IPS-15b (cell line): ENCODE data around the gene CDC5L.

Experiments used
- H3K27me3 ChIP-seq: one replicate; pipeline ENCODE4 v1.6.1; 2013; ENCODE audit warnings: low read length; ENCODE audit not compliant: control insufficient read depth, insufficient read depth
- H3K36me3 ChIP-seq: one replicate; pipeline ENCODE4 v1.6.1; 2013; ENCODE audit warnings: low read length; ENCODE audit not compliant: control insufficient read depth, insufficient read depth
- H3K4me1 ChIP-seq: one replicate; pipeline ENCODE4 v1.6.1; 2013; ENCODE audit warnings: mild to moderate bottlenecking, low read length; ENCODE audit not compliant: control insufficient read depth, insufficient read depth
- H3K4me3 ChIP-seq: one replicate; pipeline ENCODE4 v1.5.1; 2013; ENCODE audit warnings: low read depth, low read length
- H3K9ac ChIP-seq: one replicate; pipeline ENCODE4 v1.6.1; 2013; ENCODE audit warnings: low read depth, mild to moderate bottlenecking, low read length
- H3K9me3 ChIP-seq: one replicate; pipeline ENCODE4 v1.6.1; 2013; ENCODE audit warnings: mild to moderate bottlenecking, low read length; ENCODE audit not compliant: control insufficient read depth, insufficient read depth

The CDC5L gene

DNA sequence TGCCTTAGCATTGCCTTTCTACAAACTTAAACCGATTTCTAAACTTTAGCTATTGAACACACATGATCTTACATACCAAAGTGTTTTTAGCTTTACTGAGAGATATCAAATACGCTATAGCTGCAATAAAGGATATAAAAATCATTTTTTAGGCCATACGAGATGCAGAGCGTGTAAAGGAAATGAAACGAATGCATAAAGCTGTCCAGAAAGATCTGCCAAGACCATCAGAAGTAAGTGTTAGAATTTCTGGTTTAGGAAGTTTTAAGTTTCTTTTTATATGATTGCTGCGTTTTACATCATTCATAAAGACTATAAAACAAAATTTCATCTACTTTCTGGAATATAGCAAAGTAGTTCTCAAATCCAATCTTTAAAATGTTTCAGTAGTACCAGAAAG, 38.4 kb downstream of the CDC5L start:
- Histone ChIP-seq H3K9me3 (no peaks in the 10 kb centered on the region), H3K4me1 (no peaks in the 10 kb centered on the region), H3K9ac (no peak overlapping the region), H3K4me3 (no peak overlapping the region), H3K36me3 (peaks cover 4% of the 10 kb centered on the region), H3K27me3 (no peaks in the 10 kb centered on the region)

DNA sequence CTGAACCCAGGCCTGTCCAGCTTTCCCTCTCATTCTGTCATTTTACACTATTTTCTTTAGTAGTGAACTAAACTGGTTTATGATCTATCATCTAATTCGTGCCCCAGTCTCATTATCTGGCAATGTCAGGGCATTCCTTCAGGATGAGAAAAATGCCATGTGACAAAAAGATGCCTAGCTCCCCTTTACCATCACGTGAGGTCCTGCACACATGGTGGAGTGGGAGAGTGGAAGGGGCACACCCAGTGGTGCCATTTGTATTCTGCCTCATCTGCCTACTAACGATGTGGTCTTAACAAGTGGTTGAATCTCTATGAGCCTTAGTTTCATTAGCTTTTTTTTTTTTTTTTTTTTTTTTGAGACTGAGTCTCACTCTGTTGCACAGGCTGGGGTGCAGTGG, 41.2 kb downstream of the CDC5L start:
- no peaks in the 10 kb centered on the region for H3K9me3 ChIP-seq
- H3K36me3 ChIP-seq, result peaks cover 4% of the 10 kb centered on the region
- no peak overlapping the region for H3K4me3 ChIP-seq
- no peaks in the 10 kb centered on the region for H3K27me3 ChIP-seq
- H3K9ac ChIP-seq, result no peak overlapping the region
- no peaks in the 10 kb centered on the region for H3K4me1 ChIP-seq

GRCh38 chr6:44430326-44430725, 42.8 kb downstream of the CDC5L start:
- Histone ChIP-seq H3K4me1 (no peaks in the 10 kb centered on the region), H3K9ac (no peak overlapping the region), H3K4me3 (no peak overlapping the region), H3K36me3 (no peaks in the 10 kb centered on the region), H3K9me3 (no peaks in the 10 kb centered on the region), H3K27me3 (no peaks in the 10 kb centered on the region)

GRCh38 chr6:44431118-44431725, 43.7 kb downstream of the CDC5L start:
- H3K36me3 ChIP-seq, result no peaks in the 10 kb centered on the region
- no peak overlapping the region for H3K4me3 ChIP-seq
- H3K9me3 ChIP-seq, result no peaks in the 10 kb centered on the region
- H3K9ac ChIP-seq, result no peak overlapping the region
- no peaks in the 10 kb centered on the region for H3K4me1 ChIP-seq
- H3K27me3 ChIP-seq, result no peaks in the 10 kb centered on the region

GRCh38 chr6:44432227-44432626, 44.7 kb downstream of the CDC5L start:
- Histone ChIP-seq H3K36me3 (no peaks in the 10 kb centered on the region), H3K4me1 (no peaks in the 10 kb centered on the region), H3K4me3 (no peak overlapping the region), H3K9ac (no peak overlapping the region), H3K9me3 (no peaks in the 10 kb centered on the region), H3K27me3 (no peaks in the 10 kb centered on the region)

DNA sequence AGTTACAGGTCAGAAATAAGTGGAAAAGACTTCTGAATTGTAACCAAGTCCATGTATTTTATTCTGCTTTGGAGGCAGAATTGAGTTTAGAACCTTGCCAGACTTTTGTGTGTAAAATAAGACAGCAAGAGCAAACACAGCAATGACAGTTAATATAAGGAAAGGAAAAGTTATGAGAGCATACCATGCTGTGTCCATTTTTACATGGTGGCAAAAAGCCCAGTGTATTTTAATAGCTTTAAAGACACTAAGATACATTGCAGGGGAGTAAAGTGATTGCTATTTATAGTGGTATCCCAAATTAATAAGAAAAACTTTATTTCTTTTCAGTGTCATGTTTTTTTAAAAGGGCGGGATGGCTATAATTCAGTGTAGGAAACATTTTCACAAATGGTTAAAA, 45.2 kb downstream of the CDC5L start:
- Histone ChIP-seq H3K9ac (no peak overlapping the region), H3K4me3 (no peak overlapping the region), H3K4me1 (no peaks in the 10 kb centered on the region), H3K27me3 (no peaks in the 10 kb centered on the region), H3K9me3 (no peaks in the 10 kb centered on the region), H3K36me3 (no peaks in the 10 kb centered on the region)

- H3K27me3 ChIP-seq, result no peaks in the 10 kb centered on the region
- no peaks in the 10 kb centered on the region for H3K36me3 ChIP-seq
- no peak overlapping the region for H3K4me3 ChIP-seq
- H3K9me3 ChIP-seq, result no peaks in the 10 kb centered on the region
- no peak overlapping the region for H3K9ac ChIP-seq
- no peaks in the 10 kb centered on the region for H3K4me1 ChIP-seq
Measured at GRCh38 chr6:44435500-44435899, 48.0 kb downstream of the CDC5L start.

DNA sequence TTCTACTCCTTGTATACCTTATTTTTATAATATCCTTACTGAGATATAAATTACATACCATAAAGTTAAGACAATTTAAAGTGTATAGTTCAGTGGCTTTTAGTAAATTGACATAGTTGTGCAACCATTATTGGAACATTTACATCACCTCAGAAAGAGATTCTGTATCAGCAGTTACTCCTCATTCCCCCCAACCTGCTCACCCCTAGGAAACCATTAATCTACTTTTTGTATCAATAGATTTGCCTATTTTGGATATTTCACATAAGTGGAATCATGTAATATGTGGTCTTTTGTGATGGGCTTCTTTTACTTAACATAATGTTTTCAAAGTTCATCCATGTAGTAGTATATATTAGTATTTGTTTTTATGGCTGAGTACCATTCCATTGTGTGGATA, 51.3 kb downstream of the CDC5L start:
- H3K9me3 ChIP-seq, result no peaks in the 10 kb centered on the region
- no peak overlapping the region for H3K9ac ChIP-seq
- no peaks in the 10 kb centered on the region for H3K4me1 ChIP-seq
- no peaks in the 10 kb centered on the region for H3K36me3 ChIP-seq
- H3K4me3 ChIP-seq, result no peak overlapping the region
- H3K27me3 ChIP-seq, result no peaks in the 10 kb centered on the region

DNA sequence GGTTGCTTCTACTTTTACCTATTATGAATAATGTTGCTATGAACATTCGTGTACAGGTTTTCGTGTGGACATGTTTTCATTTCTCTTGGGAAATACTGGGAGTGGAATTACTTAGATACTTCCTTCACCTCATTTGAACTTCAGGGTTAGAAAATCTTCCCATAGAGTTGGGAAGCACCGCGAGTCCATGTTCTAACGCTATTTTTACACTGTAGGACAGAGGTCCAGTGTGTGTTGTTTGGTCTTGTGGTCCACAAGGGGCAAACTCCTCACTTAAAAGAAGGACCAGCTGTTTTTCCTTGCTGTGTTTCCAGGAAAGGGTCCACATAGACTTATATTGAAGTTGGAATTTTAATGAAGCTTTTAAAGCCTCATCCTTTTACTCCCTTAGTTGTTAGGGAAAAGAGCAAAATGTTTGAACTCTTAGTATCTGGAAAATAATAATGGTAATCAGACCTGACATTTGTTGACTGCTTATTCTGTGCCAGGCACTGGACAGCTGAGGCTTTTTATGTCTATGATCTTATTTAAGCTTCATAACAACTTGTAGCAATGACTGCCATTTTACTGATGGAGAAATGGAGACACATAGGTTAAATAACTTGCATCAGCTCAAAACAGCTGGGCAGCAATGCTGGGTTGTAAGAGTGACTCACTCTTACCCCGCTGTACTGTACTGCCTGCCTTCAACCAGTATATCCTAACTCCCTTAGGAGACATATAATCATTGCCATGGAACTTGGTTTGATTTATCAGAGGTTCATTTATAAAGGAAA, 52.0 kb downstream of the CDC5L start:
- H3K36me3 ChIP-seq, result no peaks in the 10 kb centered on the region
- no peak overlapping the region for H3K9ac ChIP-seq
- no peaks in the 10 kb centered on the region for H3K4me1 ChIP-seq
- no peaks in the 10 kb centered on the region for H3K9me3 ChIP-seq
- H3K27me3 ChIP-seq, result no peaks in the 10 kb centered on the region
- H3K4me3 ChIP-seq, result no peak overlapping the region

GRCh38 chr6:44441091-44441855, 53.8 kb downstream of the CDC5L start:
- Histone ChIP-seq H3K27me3 (no peaks in the 10 kb centered on the region), H3K4me3 (no peak overlapping the region), H3K4me1 (no peaks in the 10 kb centered on the region), H3K9ac (no peak overlapping the region), H3K36me3 (no peaks in the 10 kb centered on the region), H3K9me3 (no peaks in the 10 kb centered on the region)

DNA sequence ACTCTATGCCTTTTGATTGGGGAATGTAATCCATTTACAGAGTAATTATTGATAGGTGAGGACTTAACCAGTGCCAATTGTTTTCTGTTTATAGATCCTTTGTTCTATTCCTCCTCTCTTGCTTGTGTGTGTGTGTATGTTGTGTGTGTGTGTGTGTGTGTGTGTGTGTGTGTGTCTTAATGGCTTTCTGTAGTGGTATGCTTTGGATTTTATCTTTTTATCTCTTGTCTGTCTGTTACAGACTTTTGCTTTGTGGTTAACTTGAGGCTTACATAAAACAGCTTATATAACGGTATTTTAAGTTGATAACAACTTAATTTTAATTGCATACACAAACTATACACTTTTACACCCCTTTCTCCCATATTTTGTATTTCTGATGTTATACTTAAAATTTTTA, 54.7 kb downstream of the CDC5L start:
- no peaks in the 10 kb centered on the region for H3K9me3 ChIP-seq
- no peak overlapping the region for H3K9ac ChIP-seq
- no peak overlapping the region for H3K4me3 ChIP-seq
- no peaks in the 10 kb centered on the region for H3K27me3 ChIP-seq
- H3K4me1 ChIP-seq, result no peaks in the 10 kb centered on the region
- no peaks in the 10 kb centered on the region for H3K36me3 ChIP-seq
